Uterus (tissue), 4 donors: ENCODE data around the gene ENO4. TPM values are rescaled to one million over a fixed set of nuclear protein-coding genes. Genes with fewer than 3 reads are reported as not detected.

ENCODE experiments used
- DNase-seq, 2 donors: peaks; one replicate each; pipeline ENCODE4 v3.0.0-alpha.2; 2019 to 2020
- H3K27ac ChIP-seq, 2 donors: fragments of 200-600 bp; sonication (generic); 1 replicate in 1 of 2; 2 replicates in 1 of 2; pipeline ENCODE4 v1.5.1; 2016 to 2018
- H3K27me3 ChIP-seq, 2 donors: fragments of 200-600 bp; sonication (generic); one replicate each; pipeline ENCODE4 v1.5.1; 2018 to 2019; ENCODE audit warnings: control low read depth in 1 of 2
- H3K36me3 ChIP-seq, 2 donors: fragments of 200-600 bp; sonication (generic); one replicate each; pipeline ENCODE4 v1.5.1; 2019; ENCODE audit warnings: control low read depth in 1 of 2
- H3K4me1 ChIP-seq, 2 donors: fragments of 200-600 bp; sonication (generic); one replicate each; pipeline ENCODE4 v1.5.1; 2018 to 2019; ENCODE audit warnings: control low read depth in 1 of 2
- H3K4me3 ChIP-seq, 2 donors: fragments of 200-600 bp; sonication (generic); 1 replicate in 1 of 2; 2 replicates in 1 of 2; pipeline ENCODE4 v1.5.1; 2018 to 2019; ENCODE audit warnings: mild to moderate bottlenecking in 1 of 2
- H3K9me3 ChIP-seq, 2 donors: fragments of 200-600 bp; sonication (generic); one replicate each; pipeline ENCODE4 v1.5.1; 2019; ENCODE audit warnings: control low read depth in 1 of 2
- POLR2A ChIP-seq, 2 donors: fragments of 450-650 bp; IDR thresholded peaks; one replicate each; pipeline ENCODE4 v1.6.1; 2016; ENCODE audit warnings: antibody characterized with exemption in 2 of 2, mild to moderate bottlenecking in 1 of 2, moderate library complexity in 1 of 2
- intact Hi-C: fragments of 100-400 bp; cut with DNase I; formaldehyde crosslinking; loops from one replicate; pipeline ENCODE4 v1.15.1; 2023; ENCODE audit warnings: low total_unique reads
- total RNA-seq, 4 donors: library from RNA; depleted of rRNA in 3 of 4; stranded (reverse); fragments of >200 nt in 3 of 4; gene quantifications; one replicate each; pipeline versions ENCODE4 v1.1.0 to v1.2.4, GENCODE V29; 2014 to 2023
- TF ChIP-seq, protein P1 (sequence below), 4 experiments: fragments of 200-600 bp in 2 of 4; fragments of 450-650 bp in 2 of 4; sonication (generic) in 2 of 4; IDR thresholded peaks; one replicate each; pipeline ENCODE4 v1.5.1; 2016 to 2019; ENCODE audit warnings: antibody characterized with exemption in 4 of 4, mild to moderate bottlenecking in 2 of 4, moderate library complexity in 1 of 4
- donor health status: DM: yes; HTN: yes; CAD: no.

The ENO4 gene
- total RNA-seq, 4 donors from 2014 or later = 0.67 to 2.6 (median 2.2) TPM; not detected in 1

GRCh38 chr10:116848032-116848943 is 1.0 kb upstream of the ENO4 start:
- Histone ChIP-seq H3K4me3 (peak overlapping the region; percentile 57), H3K27ac (no peak overlapping the region), H3K27me3 (no peaks in the 10 kb centered on the region), H3K36me3 (no peaks in the 10 kb centered on the region), H3K4me1 (no peaks in the 10 kb centered on the region), H3K9me3 (no peaks in the 10 kb centered on the region)
- TF ChIP-seq POLR2A (IDR thresholded peaks at IDR 0.05) = no peak
- TF ChIP-seq, protein P1, sequence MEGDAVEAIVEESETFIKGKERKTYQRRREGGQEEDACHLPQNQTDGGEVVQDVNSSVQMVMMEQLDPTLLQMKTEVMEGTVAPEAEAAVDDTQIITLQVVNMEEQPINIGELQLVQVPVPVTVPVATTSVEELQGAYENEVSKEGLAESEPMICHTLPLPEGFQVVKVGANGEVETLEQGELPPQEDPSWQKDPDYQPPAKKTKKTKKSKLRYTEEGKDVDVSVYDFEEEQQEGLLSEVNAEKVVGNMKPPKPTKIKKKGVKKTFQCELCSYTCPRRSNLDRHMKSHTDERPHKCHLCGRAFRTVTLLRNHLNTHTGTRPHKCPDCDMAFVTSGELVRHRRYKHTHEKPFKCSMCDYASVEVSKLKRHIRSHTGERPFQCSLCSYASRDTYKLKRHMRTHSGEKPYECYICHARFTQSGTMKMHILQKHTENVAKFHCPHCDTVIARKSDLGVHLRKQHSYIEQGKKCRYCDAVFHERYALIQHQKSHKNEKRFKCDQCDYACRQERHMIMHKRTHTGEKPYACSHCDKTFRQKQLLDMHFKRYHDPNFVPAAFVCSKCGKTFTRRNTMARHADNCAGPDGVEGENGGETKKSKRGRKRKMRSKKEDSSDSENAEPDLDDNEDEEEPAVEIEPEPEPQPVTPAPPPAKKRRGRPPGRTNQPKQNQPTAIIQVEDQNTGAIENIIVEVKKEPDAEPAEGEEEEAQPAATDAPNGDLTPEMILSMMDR (IDR thresholded peaks at IDR 0.05) = no peak
- intact Hi-C loops = no loop called here
- no peak for DNase-seq

DNA sequence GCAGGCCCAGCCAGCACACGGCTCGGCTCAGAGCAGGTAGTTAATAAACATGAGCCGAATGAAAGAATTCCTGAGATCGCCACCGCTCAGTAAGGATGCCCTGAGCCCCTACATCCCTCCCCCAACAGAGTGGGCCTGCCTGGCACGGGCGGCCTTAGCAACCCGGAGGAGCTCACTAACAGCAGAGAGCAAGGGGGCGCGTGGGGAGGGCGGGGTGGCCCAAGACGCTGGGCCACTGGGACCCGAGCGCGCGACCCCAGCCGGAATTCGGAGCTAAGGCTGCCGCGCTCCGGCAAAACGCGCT is 403 bp upstream of the ENO4 start:
- intact Hi-C loops = no loop called here
- Histone ChIP-seq H3K27me3 (no peaks in the 10 kb centered on the region), H3K4me3 (peak overlapping the region; percentile 57), H3K27ac (peak overlapping the region; percentile 18 to 51), H3K36me3 (no peaks in the 10 kb centered on the region), H3K9me3 (no peaks in the 10 kb centered on the region), H3K4me1 (no peaks in the 10 kb centered on the region)
- no peak for DNase-seq
- TF ChIP-seq, protein P1 (IDR thresholded peaks at IDR 0.05) = no peak
- no peak for TF ChIP-seq POLR2A (IDR thresholded peaks at IDR 0.05)

GRCh38 chr10:116850058-116850611 is 836 bp downstream of the ENO4 start:
- no peaks in the 10 kb centered on the region for H3K36me3 ChIP-seq
- no peak for DNase-seq
- H3K4me1 ChIP-seq = no peaks in the 10 kb centered on the region
- no peaks in the 10 kb centered on the region for H3K27me3 ChIP-seq
- no peaks in the 10 kb centered on the region for H3K9me3 ChIP-seq
- TF ChIP-seq POLR2A (IDR thresholded peaks at IDR 0.05) = no peak
- TF ChIP-seq, protein P1 (IDR thresholded peaks at IDR 0.05) = no peak
- intact Hi-C loops = no loop called here
- peak overlapping the region in 1 of 2 donors; percentile 51 for H3K27ac ChIP-seq
- peak overlapping the region; percentile 57 for H3K4me3 ChIP-seq

DNA sequence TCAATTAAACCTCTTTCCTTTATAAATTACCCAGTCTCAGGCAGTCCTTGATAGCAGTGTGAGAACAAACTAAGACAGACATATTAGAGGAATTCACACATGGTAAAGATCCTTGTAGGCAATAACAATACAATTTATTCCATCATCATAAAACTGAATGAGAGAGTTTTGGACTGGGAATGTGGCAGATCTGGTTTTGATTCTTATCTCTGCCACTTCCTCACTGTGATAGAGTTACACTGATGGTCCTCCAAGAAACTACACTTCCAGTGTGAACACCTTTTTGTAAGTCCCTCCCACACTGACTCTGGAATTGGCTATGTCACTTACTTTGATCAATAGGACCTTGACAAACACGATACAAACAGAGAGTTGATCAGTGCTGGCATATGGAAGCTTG is 2.9 kb downstream of the ENO4 start:
- no peak overlapping the region for H3K4me3 ChIP-seq
- no peak overlapping the region for H3K27ac ChIP-seq
- TF ChIP-seq POLR2A (IDR thresholded peaks at IDR 0.05) = no peak
- TF ChIP-seq, protein P1 (IDR thresholded peaks at IDR 0.05) = no peak
- no peaks in the 10 kb centered on the region for H3K9me3 ChIP-seq
- H3K36me3 ChIP-seq = no peaks in the 10 kb centered on the region
- intact Hi-C loops = no loop called here
- DNase-seq = no peak
- H3K27me3 ChIP-seq = no peaks in the 10 kb centered on the region
- H3K4me1 ChIP-seq = no peaks in the 10 kb centered on the region

DNA sequence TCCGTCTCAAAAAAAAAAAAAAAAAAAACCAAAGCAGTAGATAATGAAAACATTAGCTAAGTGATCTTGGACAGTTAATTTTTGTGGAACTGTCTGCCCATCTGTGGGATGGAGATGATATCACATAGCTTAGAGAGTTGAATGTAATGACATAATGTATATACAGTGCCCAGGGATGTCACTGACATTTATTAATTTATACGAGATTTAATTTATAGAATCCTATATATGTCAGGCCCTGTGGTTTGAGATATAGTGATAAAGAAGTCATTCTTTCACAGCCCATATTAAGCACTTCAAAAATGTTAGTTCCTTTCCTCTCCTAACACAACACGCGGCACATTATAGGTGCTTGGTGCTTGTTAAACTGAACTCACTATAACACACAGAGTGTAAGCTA is 4.0 kb downstream of the ENO4 start:
- intact Hi-C loops = no loop called here
- Histone ChIP-seq H3K4me3 (no peak overlapping the region), H3K9me3 (no peaks in the 10 kb centered on the region), H3K36me3 (no peaks in the 10 kb centered on the region), H3K27me3 (no peaks in the 10 kb centered on the region), H3K4me1 (no peaks in the 10 kb centered on the region), H3K27ac (no peak overlapping the region)
- TF ChIP-seq, protein P1 (IDR thresholded peaks at IDR 0.05) = no peak
- TF ChIP-seq POLR2A (IDR thresholded peaks at IDR 0.05) = no peak
- DNase-seq = no peak
